ENCODE data around the gene ZNF883.

DNA sequence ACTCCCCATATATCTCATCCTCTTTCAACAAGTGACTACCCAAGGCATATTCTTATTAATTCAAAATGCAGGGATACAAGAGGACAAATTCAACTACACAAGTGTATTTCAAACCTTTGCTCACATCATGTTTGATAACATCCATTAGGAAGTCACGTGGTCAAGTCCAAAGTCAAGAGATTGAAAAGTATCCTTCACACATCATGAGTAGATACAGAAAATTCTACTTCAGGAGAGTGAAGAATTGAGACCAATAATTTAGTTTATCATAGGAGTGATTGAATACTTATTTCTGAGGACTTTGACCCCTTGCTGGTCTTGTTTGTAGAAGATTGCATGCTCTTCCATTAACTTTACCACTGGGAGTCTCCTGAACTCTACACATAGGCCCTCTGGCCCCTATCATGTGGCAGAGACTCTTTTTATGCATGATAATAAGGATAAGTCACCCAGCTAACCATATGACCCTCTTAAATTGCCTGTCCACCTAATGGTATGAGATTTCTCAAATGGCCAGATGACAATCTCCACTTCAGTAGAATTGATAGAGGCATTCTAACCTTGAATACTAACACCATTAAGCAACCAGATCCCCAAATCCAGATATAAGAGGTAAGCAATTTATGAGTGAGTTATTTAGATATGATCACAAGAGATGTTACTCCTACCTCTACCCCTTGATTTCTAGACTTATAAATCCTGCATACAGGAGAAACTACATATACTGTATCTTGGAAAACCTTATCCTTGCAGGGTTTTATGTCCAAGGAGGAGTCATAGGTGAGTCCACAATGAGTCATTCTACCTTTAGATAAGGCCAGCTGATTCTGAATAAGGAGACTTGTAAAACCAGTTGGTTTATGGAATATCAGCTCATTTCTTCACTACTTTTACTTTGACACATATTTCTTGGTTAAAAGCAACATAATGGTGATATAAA is 94.7 kb downstream of the ZNF883 start:
- TF ChIP-seq, protein P1, sequence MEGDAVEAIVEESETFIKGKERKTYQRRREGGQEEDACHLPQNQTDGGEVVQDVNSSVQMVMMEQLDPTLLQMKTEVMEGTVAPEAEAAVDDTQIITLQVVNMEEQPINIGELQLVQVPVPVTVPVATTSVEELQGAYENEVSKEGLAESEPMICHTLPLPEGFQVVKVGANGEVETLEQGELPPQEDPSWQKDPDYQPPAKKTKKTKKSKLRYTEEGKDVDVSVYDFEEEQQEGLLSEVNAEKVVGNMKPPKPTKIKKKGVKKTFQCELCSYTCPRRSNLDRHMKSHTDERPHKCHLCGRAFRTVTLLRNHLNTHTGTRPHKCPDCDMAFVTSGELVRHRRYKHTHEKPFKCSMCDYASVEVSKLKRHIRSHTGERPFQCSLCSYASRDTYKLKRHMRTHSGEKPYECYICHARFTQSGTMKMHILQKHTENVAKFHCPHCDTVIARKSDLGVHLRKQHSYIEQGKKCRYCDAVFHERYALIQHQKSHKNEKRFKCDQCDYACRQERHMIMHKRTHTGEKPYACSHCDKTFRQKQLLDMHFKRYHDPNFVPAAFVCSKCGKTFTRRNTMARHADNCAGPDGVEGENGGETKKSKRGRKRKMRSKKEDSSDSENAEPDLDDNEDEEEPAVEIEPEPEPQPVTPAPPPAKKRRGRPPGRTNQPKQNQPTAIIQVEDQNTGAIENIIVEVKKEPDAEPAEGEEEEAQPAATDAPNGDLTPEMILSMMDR (IDR thresholded peaks at IDR 0.05) = no peak
- no peak for TF ChIP-seq EP300 (IDR thresholded peaks at IDR 0.05)

All from gastroesophageal sphincter (tissue), 3 donors.